Caco-2 (cell line): ENCODE data around the gene CHID1. TPM values are rescaled to one million over a fixed set of nuclear protein-coding genes. Genes with fewer than 3 reads are reported as not detected.
A peak's percentile ranks its signal among the peaks of the same experiment; 100 is the strongest.

Experiments used
- BruUV-seq: library from RNA; stranded (reverse); fragments of 400-500 nt; replicated peaks from 2 replicates; lab custom pipeline; 2021; lab: Mats Ljungman, UMichigan
- CTCF ChIA-PET: fragments of 300-600 bp; sonication (Branson Sonifier 250); formaldehyde crosslinking; loops from one replicate; lab custom pipeline; 2022; ENCODE audit warnings: antibody characterized with exemption; lab: Charles Lee
- POLR2A ChIA-PET: fragments of 300-600 bp; sonication (Branson Sonifier 250); formaldehyde crosslinking; loops from one replicate; lab custom pipeline; 2022; ENCODE audit warnings: antibody characterized with exemption; lab: Charles Lee
- DNase-seq, 2 experiments: peaks; one replicate each; pipeline versions ENCODE4 v3.0.0 to v3.0.0-alpha.2; 2020 to 2022
- H3K27me3 ChIP-seq: replicated peaks from 2 replicates; pipeline ENCODE4 v1.6.0; 2011; ENCODE audit warnings: low read length; ENCODE audit not compliant: control insufficient read depth, insufficient read depth
- H3K36me3 ChIP-seq: 2 replicates; pipeline ENCODE4 v1.5.1; 2011; ENCODE audit warnings: low read length; ENCODE audit not compliant: control insufficient read depth, insufficient read depth
- H3K4me1 ChIP-seq: fragments of 250-450 bp; sonication (Bioruptor Pico); 2 replicates; pipeline ENCODE4 v1.5.1; 2020; ENCODE audit warnings: mild to moderate bottlenecking
- H3K4me3 ChIP-seq: 2 replicates; pipeline ENCODE4 v1.5.1; 2011; ENCODE audit warnings: low read depth, mild to moderate bottlenecking, control low read depth, low read length
- H3K9me3 ChIP-seq: fragments of 250-450 bp; sonication (Bioruptor Pico); 2 replicates; pipeline ENCODE4 v1.5.1; 2020; ENCODE audit warnings: mild to moderate bottlenecking, moderate library complexity
- H3K27ac Mint-ChIP-seq: one replicate; pipeline ENCODE4 v1.8.0; 2022; ENCODE audit warnings: mixed read lengths; ENCODE audit not compliant: unreplicated experiment
- H3K27me3 Mint-ChIP-seq: one replicate; pipeline ENCODE4 v1.8.0; 2022; ENCODE audit warnings: mixed read lengths; ENCODE audit not compliant: insufficient read depth, unreplicated experiment
- H3K36me3 Mint-ChIP-seq: one replicate; pipeline ENCODE4 v1.8.0; 2022; ENCODE audit warnings: mild to moderate bottlenecking, mixed read lengths; ENCODE audit not compliant: insufficient read depth, unreplicated experiment
- H3K4me1 Mint-ChIP-seq: one replicate; pipeline ENCODE4 v1.8.0; 2022; ENCODE audit warnings: low read depth, mixed read lengths; ENCODE audit not compliant: unreplicated experiment
- H3K4me3 Mint-ChIP-seq: one replicate; pipeline ENCODE4 v1.8.0; 2022; ENCODE audit warnings: mild to moderate bottlenecking, moderate library complexity, mixed read lengths; ENCODE audit not compliant: unreplicated experiment
- H3K9me3 Mint-ChIP-seq: one replicate; pipeline ENCODE4 v1.8.0; 2022; ENCODE audit warnings: mixed read lengths; ENCODE audit not compliant: unreplicated experiment
- intact Hi-C: fragments of 100-400 bp; cut with micrococcal nuclease; formaldehyde crosslinking; loops from one replicate; pipeline ENCODE4 v1.10.0; 2022; ENCODE audit not compliant: unreplicated experiment
- total RNA-seq: library from RNA; stranded (reverse); gene quantifications from 2 replicates; pipeline ENCODE4 v1.2.3, GENCODE V29; 2022
- TF ChIP-seq, protein P1 (sequence below), 2 experiments: fragments of 200-600 bp in 1 of 2; IDR thresholded peaks; 1 replicate in 1 of 2; 2 replicates in 1 of 2; pipeline versions ENCODE4 v1.5.1 to v1.8.0; 2011 to 2022; ENCODE audit warnings: antibody characterized with exemption in 1 of 2, control low read depth in 1 of 2, inconsistent platforms in 1 of 2, low read depth in 1 of 2, low read length in 1 of 2, mild to moderate bottlenecking in 1 of 2, moderate library complexity in 1 of 2; ENCODE audit not compliant: insufficient read depth in 1 of 2, severe bottlenecking in 1 of 2, unreplicated experiment in 1 of 2

Gene CHID1
- total RNA-seq, 1 experiment from 2014 or later = 180 TPM

DNA sequence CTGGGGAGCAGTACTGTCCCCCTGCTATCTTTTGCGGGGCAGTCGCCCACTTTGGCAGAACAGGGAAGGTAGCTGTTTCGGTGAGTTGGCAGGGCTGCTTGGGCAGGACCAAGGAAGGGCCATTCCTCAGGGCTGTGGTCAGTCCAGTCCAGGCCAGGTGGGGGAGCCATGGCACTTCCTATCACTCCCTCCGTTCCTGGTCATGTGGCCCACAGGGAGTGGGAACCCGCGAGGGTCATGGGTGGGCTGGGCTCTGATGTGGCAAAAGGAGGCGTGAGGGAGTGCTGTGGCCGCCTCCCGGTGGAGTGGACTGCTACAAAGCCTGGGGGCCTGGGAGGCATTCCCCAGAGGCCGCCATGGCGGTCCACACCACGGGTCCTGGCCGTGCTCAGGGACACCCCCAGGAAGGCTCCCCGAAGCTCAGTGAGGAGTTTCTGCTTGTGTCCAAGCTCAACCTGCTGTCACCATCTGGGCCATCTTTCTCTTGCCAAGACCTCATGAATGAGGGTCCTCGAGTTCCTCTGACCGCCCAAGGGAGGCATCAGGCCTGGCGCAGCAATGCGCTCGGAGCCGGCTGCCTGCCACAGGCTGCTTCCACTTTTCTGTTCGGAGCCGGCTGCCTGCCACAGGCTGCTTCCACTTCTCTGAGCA is 11.9 kb downstream of the CHID1 start:
- peak in 1 of 2 experiments; percentile 64 for DNase-seq

GRCh38 chr11:898143-898511 is 12.5 kb downstream of the CHID1 start:
- Histone ChIP-seq H3K9me3 (no peaks in the 10 kb centered on the region), H3K4me3 (no peak overlapping the region), H3K36me3 (peaks cover 8% of the 10 kb centered on the region), H3K27me3 (no peaks in the 10 kb centered on the region), H3K4me1 (no peaks in the 10 kb centered on the region)
- Mint-ChIP-seq H3K27ac (no peak overlapping the region), H3K36me3 (peaks cover 44% of the 10 kb centered on the region), H3K9me3 (no peaks in the 10 kb centered on the region), H3K4me1 (no peaks in the 10 kb centered on the region), H3K4me3 (no peak overlapping the region), H3K27me3 (no peaks in the 10 kb centered on the region)
- intact Hi-C loops = loop anchor here (5.0 kb wide), 1 partner anchor 149 kb away; no protein-coding TSS in a partner anchor
- DNase-seq = peak in 1 of 2 experiments; percentile 39
- ChIA-PET CTCF (interaction anchor here (1.0 to 1.9 kb wide), 7 partner anchors 12 to 153 kb away, joined by 3 to 7 read pairs (median 6); partner anchors contain the start of gene CHID1), POLR2A (no interaction called here)
- BruUV-seq = no TSS peak
- TF ChIP-seq, protein P1, sequence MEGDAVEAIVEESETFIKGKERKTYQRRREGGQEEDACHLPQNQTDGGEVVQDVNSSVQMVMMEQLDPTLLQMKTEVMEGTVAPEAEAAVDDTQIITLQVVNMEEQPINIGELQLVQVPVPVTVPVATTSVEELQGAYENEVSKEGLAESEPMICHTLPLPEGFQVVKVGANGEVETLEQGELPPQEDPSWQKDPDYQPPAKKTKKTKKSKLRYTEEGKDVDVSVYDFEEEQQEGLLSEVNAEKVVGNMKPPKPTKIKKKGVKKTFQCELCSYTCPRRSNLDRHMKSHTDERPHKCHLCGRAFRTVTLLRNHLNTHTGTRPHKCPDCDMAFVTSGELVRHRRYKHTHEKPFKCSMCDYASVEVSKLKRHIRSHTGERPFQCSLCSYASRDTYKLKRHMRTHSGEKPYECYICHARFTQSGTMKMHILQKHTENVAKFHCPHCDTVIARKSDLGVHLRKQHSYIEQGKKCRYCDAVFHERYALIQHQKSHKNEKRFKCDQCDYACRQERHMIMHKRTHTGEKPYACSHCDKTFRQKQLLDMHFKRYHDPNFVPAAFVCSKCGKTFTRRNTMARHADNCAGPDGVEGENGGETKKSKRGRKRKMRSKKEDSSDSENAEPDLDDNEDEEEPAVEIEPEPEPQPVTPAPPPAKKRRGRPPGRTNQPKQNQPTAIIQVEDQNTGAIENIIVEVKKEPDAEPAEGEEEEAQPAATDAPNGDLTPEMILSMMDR (IDR thresholded peaks at IDR 0.05; ENCODE audit: insufficient read depth in 1 of 2, low read depth in 1 of 2, low read length in 1 of 2, severe bottlenecking in 1 of 2, unreplicated experiment in 1 of 2) = peak in 1 of 2 experiments; percentile 49

More for the DNA sequence above, 11.9 kb downstream of the CHID1 start:
- ChIA-PET POLR2A (no interaction called here), CTCF (interaction anchor here (1.0 to 1.9 kb wide), 7 partner anchors 12 to 152 kb away, joined by 3 to 7 read pairs (median 6); partner anchors contain the start of gene CHID1)
- H3K4me1 Mint-ChIP-seq = no peaks in the 10 kb centered on the region
- Histone ChIP-seq H3K27me3 (no peaks in the 10 kb centered on the region), H3K36me3 (peaks cover 8% of the 10 kb centered on the region), H3K4me1 (no peaks in the 10 kb centered on the region), H3K9me3 (no peaks in the 10 kb centered on the region), H3K4me3 (no peak overlapping the region)
- H3K27me3 Mint-ChIP-seq = no peaks in the 10 kb centered on the region
- intact Hi-C loops = loop anchor here (5.0 kb wide), 1 partner anchor 149 kb away; no protein-coding TSS in a partner anchor
- H3K36me3 Mint-ChIP-seq = peaks cover 42% of the 10 kb centered on the region
- no peak overlapping the region for H3K27ac Mint-ChIP-seq
- TF ChIP-seq, protein P1 (IDR thresholded peaks at IDR 0.05; ENCODE audit: insufficient read depth in 1 of 2, low read depth in 1 of 2, low read length in 1 of 2, severe bottlenecking in 1 of 2, unreplicated experiment in 1 of 2) = peak in 1 of 2 experiments; percentile 40
- no peaks in the 10 kb centered on the region for H3K9me3 Mint-ChIP-seq
- BruUV-seq = no TSS peak
- no peak overlapping the region for H3K4me3 Mint-ChIP-seq

- Histone ChIP-seq H3K4me1 (no peaks in the 10 kb centered on the region), H3K27me3 (no peaks in the 10 kb centered on the region), H3K4me3 (no peak overlapping the region), H3K9me3 (no peaks in the 10 kb centered on the region), H3K36me3 (peaks cover 8% of the 10 kb centered on the region)
- intact Hi-C loops = loop anchor here (5.0 kb wide), 1 partner anchor 150 kb away; no protein-coding TSS in a partner anchor
- no TSS peak for BruUV-seq
- CTCF ChIA-PET = interaction anchor here (1.0 to 1.9 kb wide), 7 partner anchors 13 to 154 kb away, joined by 3 to 7 read pairs (median 6); partner anchors contain the start of gene CHID1
- H3K36me3 Mint-ChIP-seq = peaks cover 42% of the 10 kb centered on the region
- no peak overlapping the region for H3K4me3 Mint-ChIP-seq
- no peaks in the 10 kb centered on the region for H3K4me1 Mint-ChIP-seq
- no peak for DNase-seq
- TF ChIP-seq, protein P1 (IDR thresholded peaks at IDR 0.05; ENCODE audit: insufficient read depth in 1 of 2, low read depth in 1 of 2, low read length in 1 of 2, severe bottlenecking in 1 of 2, unreplicated experiment in 1 of 2) = no peak
- H3K27me3 Mint-ChIP-seq = no peaks in the 10 kb centered on the region
- no peak overlapping the region for H3K27ac Mint-ChIP-seq
- no peaks in the 10 kb centered on the region for H3K9me3 Mint-ChIP-seq
- POLR2A ChIA-PET = no interaction called here
These were observed 13.1 kb downstream of the CHID1 start for GRCh38 chr11:897253-898142.
